HEK293 (cell line): ENCODE measurements around the gene NCKAP1.

Source experiments
- KLF9 ChIP-seq: fragments of 450-650 bp; formaldehyde crosslinking; IDR thresholded peaks from 2 replicates; pipeline ENCODE4 v1.5.1; 2016; ENCODE audit warnings: missing biosample characterization, missing genetic modification characterization, low read depth
- ZNF274 ChIP-seq, 2 experiments: fragments of 200-500 bp in 1 of 2; fragments of 450-650 bp in 1 of 2; sonication (Bioruptor generic) in 1 of 2; formaldehyde crosslinking in 1 of 2; IDR thresholded peaks; 2 replicates each; pipeline versions ENCODE4 v1.5.1 to v1.6.1; 2014 to 2016; ENCODE audit warnings: borderline replicate concordance in 1 of 2, inconsistent platforms in 1 of 2, low read length in 1 of 2, missing biosample characterization in 1 of 2, missing genetic modification characterization in 1 of 2
- ZNF335 ChIP-seq: fragments of 450-650 bp; formaldehyde crosslinking; conservative IDR thresholded peaks from 2 replicates; pipeline ENCODE4 v1.5.1; 2016; ENCODE audit warnings: missing biosample characterization, missing genetic modification characterization
- ZNF560 ChIP-seq: fragments of 450-650 bp; formaldehyde crosslinking; IDR thresholded peaks from 2 replicates; pipeline ENCODE4 v1.5.1; 2017; ENCODE audit warnings: missing biosample characterization, missing genetic modification characterization, borderline replicate concordance
- TF ChIP-seq, protein P1 (sequence below): fragments of 450-650 bp; formaldehyde crosslinking; IDR thresholded peaks from 2 replicates; pipeline ENCODE4 v1.5.1; 2016; ENCODE audit warnings: missing biosample characterization, missing genetic modification characterization, low read depth
- TF ChIP-seq, protein P2 (sequence below): fragments of 450-650 bp; formaldehyde crosslinking; IDR thresholded peaks from 2 replicates; pipeline ENCODE4 v1.5.1; 2016; ENCODE audit warnings: missing biosample characterization, missing genetic modification characterization

DNA sequence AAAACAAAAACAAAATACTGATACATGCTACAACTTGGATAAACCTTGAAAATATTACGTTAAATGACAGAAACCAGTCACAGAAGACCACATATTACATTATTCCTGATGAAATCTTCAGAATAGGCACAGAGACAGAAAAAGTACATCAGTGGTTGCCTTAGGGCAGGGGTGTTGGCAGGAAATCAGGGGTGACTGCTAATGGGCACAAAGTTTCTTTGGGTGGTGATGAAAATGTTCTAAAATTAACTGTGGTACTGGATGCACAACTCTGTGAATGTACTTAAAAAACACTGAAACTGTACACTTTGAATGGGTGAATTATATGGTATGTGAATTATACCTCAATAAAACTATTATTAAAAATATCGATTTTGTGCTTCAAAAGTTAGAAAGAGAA, 16.6 kb downstream of the NCKAP1 start:
- no peak for TF ChIP-seq ZNF335 (tag by site-specific recombination)
- TF ChIP-seq, protein P1, sequence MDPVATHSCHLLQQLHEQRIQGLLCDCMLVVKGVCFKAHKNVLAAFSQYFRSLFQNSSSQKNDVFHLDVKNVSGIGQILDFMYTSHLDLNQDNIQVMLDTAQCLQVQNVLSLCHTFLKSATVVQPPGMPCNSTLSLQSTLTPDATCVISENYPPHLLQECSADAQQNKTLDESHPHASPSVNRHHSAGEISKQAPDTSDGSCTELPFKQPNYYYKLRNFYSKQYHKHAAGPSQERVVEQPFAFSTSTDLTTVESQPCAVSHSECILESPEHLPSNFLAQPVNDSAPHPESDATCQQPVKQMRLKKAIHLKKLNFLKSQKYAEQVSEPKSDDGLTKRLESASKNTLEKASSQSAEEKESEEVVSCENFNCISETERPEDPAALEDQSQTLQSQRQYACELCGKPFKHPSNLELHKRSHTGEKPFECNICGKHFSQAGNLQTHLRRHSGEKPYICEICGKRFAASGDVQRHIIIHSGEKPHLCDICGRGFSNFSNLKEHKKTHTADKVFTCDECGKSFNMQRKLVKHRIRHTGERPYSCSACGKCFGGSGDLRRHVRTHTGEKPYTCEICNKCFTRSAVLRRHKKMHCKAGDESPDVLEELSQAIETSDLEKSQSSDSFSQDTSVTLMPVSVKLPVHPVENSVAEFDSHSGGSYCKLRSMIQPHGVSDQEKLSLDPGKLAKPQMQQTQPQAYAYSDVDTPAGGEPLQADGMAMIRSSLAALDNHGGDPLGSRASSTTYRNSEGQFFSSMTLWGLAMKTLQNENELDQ = no peak
- no peak for TF ChIP-seq KLF9 (tag by site-specific recombination)
- TF ChIP-seq ZNF560 (tag by site-specific recombination) = no peak
- TF ChIP-seq, protein P2, sequence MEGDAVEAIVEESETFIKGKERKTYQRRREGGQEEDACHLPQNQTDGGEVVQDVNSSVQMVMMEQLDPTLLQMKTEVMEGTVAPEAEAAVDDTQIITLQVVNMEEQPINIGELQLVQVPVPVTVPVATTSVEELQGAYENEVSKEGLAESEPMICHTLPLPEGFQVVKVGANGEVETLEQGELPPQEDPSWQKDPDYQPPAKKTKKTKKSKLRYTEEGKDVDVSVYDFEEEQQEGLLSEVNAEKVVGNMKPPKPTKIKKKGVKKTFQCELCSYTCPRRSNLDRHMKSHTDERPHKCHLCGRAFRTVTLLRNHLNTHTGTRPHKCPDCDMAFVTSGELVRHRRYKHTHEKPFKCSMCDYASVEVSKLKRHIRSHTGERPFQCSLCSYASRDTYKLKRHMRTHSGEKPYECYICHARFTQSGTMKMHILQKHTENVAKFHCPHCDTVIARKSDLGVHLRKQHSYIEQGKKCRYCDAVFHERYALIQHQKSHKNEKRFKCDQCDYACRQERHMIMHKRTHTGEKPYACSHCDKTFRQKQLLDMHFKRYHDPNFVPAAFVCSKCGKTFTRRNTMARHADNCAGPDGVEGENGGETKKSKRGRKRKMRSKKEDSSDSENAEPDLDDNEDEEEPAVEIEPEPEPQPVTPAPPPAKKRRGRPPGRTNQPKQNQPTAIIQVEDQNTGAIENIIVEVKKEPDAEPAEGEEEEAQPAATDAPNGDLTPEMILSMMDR = no peak
- no peak for TF ChIP-seq ZNF274 (IDR thresholded peaks at IDR 0.05; ENCODE audit: low read length)
- no peak for TF ChIP-seq ZNF274 (tag by site-specific recombination; IDR thresholded peaks at IDR 0.05; ENCODE audit: borderline replicate concordance)
